BJ (cell line): ENCODE measurements around the gene CTPS1. TPM values are rescaled to one million over a fixed set of nuclear protein-coding genes. Genes with fewer than 3 reads are reported as not detected.

Source experiments
- CTCF ChIA-PET: fragments of 350-600 bp; formaldehyde crosslinking; extraction: SDS; loops from one replicate; lab custom pipeline; 2021; ENCODE audit warnings: antibody characterized with exemption, inconsistent platforms; lab: Yijun Ruan, JAX
- POLR2A ChIA-PET: fragments of 300-600 bp; sonication (Branson Sonifier 250); formaldehyde crosslinking; extraction: SDS; loops from one replicate; lab custom pipeline; 2021; ENCODE audit warnings: antibody characterized with exemption; lab: Charles Lee
- DNase-seq: peaks from one replicate; pipeline ENCODE4 v3.0.0-alpha.2; 2011; ENCODE audit warnings: low read depth
- H3K27me3 ChIP-seq: 2 replicates; pipeline ENCODE4 v1.6.0; 2011; ENCODE audit warnings: low read length; ENCODE audit not compliant: control insufficient read depth, insufficient read depth
- H3K36me3 ChIP-seq: 2 replicates; pipeline ENCODE4 v1.5.1; 2011; ENCODE audit warnings: low read length; ENCODE audit not compliant: control insufficient read depth, insufficient read depth
- H3K4me3 ChIP-seq: 2 replicates; pipeline ENCODE4 v1.5.1; 2011; ENCODE audit warnings: low read depth, mild to moderate bottlenecking, control low read depth, low read length
- polyA plus RNA-seq: library from polyadenylated mRNA; depleted of rRNA; stranded (reverse); fragments of >200 nt; gene quantifications from 2 replicates; pipeline ENCODE4 v1.2.3, GENCODE V29; 2011
- TF ChIP-seq, protein P1 (sequence below): IDR thresholded peaks from 2 replicates; pipeline ENCODE4 v1.5.1; 2011; ENCODE audit warnings: low read depth, mild to moderate bottlenecking, control low read depth, inconsistent platforms, low read length, moderate library complexity; ENCODE audit not compliant: insufficient read depth

The CTPS1 gene
- polyA plus RNA-seq, 1 experiment = 45.1 TPM

DNA sequence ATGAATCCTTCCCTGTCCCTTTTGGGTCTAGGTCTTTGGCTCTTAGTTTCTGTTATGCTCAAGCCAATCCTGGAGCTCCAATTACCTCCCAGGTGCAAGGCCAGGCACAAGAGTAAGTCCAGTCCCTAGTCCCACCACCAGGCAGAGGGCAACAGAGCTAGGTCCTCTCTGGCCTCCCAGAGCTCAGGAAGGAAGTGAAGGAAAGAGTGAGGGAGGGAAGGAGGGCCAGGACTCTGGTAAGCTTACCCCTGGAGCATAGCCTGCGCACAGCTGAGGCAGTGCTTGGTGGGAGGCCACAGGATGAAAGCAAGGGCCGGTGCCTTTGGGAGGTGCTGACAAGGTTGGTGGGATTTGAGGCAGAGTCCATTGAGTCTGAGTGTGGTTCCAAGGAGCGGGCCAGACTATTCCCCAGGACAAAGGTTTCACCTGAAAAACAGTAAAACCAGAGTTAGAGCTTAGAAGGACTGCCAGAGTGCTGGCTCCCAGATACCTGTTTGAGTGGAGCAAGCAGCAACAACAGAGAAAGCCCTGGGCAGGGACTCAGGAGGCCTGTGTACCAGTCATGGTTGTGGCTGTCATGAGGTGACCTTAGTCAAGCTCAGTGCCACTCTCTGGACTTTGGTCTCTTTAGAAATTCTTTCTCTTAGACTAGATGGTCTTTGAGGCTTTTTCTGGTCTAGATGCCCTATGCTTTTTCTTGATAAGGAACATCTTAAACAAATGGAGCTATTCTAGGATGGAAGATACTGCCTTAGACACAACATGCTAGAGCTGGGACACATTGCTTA, 57.8 kb downstream of the CTPS1 start:
- TF ChIP-seq, protein P1, sequence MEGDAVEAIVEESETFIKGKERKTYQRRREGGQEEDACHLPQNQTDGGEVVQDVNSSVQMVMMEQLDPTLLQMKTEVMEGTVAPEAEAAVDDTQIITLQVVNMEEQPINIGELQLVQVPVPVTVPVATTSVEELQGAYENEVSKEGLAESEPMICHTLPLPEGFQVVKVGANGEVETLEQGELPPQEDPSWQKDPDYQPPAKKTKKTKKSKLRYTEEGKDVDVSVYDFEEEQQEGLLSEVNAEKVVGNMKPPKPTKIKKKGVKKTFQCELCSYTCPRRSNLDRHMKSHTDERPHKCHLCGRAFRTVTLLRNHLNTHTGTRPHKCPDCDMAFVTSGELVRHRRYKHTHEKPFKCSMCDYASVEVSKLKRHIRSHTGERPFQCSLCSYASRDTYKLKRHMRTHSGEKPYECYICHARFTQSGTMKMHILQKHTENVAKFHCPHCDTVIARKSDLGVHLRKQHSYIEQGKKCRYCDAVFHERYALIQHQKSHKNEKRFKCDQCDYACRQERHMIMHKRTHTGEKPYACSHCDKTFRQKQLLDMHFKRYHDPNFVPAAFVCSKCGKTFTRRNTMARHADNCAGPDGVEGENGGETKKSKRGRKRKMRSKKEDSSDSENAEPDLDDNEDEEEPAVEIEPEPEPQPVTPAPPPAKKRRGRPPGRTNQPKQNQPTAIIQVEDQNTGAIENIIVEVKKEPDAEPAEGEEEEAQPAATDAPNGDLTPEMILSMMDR = no peak
- H3K27me3 ChIP-seq = no peaks in the 10 kb centered on the region
- DNase-seq = no peak
- H3K36me3 ChIP-seq = peaks cover 8% of the 10 kb centered on the region
- POLR2A ChIA-PET = no interaction called here
- no peak overlapping the region for H3K4me3 ChIP-seq
- CTCF ChIA-PET = interaction anchor here (0.8 to 2.6 kb wide), 2 partner anchors 15 to 380 kb away, joined by 3 to 7 read pairs; partner anchors contain the start of gene SLFNL1

DNA sequence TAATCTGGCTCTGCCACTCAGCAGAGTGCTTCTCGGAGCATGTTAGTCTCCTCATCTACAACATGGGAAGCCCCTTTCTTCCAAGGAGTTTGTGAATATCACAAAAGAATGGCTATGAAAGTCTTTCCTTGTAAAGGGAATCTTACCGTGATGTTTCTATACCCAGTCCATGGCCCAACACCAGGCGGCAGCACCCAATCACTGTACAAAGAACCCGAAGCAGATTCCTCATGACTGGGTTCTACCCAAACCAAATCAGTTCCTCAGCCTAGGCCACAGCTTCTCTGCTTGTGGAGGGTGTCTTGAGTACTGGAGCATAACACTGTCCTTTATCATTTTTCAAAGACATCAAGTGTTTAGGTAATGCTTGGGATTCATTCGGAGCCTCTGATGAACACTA, 58.6 kb downstream of the CTPS1 start:
- CTCF ChIA-PET = interaction anchor here (0.8 to 2.6 kb wide), 2 partner anchors 16 to 380 kb away, joined by 3 to 7 read pairs; partner anchors contain the start of gene SLFNL1
- no peak overlapping the region for H3K4me3 ChIP-seq
- TF ChIP-seq, protein P1 = 0 out of 2 replicates have a peak, but pooled peaks have one; percentile 18
- DNase-seq = no peak
- no peaks in the 10 kb centered on the region for H3K27me3 ChIP-seq
- peaks cover 8% of the 10 kb centered on the region for H3K36me3 ChIP-seq
- POLR2A ChIA-PET = no interaction called here

DNA sequence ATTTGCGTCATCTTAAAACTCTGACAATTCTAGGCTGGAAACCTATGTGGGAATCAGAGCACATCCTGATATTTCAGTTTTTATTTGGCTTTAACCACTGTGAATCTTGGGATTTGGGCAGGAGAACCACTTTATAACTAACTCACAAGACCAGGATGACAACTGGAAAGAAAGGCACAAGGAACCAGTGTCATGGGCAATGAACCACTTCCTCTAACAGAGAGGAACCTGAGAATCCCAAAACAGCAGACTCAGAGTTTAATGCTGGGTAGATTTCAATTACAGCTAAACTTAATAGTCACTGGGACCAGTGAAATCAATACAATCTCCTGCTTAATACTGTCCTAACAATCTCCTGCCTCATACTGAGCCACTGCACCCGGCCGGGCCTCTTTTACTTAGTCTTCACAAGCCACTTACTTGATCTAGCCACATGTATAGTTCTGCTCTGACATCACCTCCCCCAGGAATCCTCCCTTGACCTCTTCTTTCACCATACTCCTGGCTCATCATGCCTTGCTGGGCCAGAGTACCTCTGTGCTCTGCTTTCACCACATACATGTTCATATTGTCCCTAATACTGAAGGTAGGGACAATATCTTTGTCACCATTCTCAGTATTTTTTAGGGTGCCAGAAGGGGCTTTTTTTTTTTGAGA, 62.2 kb downstream of the CTPS1 start:
- POLR2A ChIA-PET = no interaction called here
- no peak for DNase-seq
- no peak overlapping the region for H3K4me3 ChIP-seq
- H3K27me3 ChIP-seq = no peaks in the 10 kb centered on the region
- TF ChIP-seq, protein P1 = no peak
- H3K36me3 ChIP-seq = peaks cover 10% of the 10 kb centered on the region
- CTCF ChIA-PET = no interaction called here

DNA sequence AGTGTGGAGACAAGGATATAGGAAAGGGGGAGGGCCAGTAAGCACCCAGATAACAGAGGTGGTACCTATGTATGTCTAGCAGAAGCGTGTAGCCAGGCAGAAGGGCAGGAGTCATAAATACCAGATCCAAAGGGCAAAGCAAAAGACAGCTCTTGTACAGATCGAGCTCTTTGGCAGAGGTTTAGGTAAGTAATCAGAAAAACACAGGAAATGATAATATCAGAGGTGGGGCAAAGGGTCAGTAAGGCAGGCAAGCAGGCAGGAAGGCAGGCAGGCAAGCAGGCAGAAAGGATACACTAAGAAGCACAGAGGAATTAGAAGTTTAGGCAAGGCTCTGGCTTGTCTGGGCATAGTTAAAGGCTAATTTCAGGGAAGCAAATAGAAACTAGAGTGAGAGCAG, 64.7 kb downstream of the CTPS1 start:
- Histone ChIP-seq H3K36me3 (0 out of 2 replicates have a peak, but pooled peaks cover 5% of the 10 kb centered on the region), H3K4me3 (no peak overlapping the region), H3K27me3 (no peaks in the 10 kb centered on the region)
- TF ChIP-seq, protein P1 = no peak
- no peak for DNase-seq
- CTCF ChIA-PET = interaction anchor here (0.8 to 1.6 kb wide), 5 partner anchors 9 to 238 kb away, joined by 3 to 4 read pairs (median 3); no protein-coding TSS in a partner anchor
- POLR2A ChIA-PET = no interaction called here

DNA sequence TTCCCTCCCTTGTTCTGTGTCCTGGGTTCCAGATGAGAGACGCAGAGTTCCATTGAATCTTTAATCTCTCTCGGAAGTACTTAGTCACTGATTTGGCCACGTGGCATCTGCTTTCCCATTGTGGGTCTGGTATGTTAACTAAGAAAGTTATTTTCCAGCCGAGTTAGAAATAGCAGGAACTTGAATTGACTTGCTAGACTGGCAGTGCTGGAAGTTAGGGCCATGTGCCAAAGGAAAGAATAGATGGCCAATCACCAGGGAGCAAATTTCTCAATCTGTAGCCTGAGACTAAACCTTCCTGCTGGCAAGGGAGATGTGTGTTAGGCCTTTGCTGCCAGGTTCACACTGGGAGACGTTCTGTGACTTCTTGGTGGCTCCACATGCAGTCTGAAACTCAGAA, 66.2 kb downstream of the CTPS1 start:
- Histone ChIP-seq H3K27me3 (no peaks in the 10 kb centered on the region), H3K36me3 (peaks cover 7% of the 10 kb centered on the region; the same call in 1 of the 2 replicates), H3K4me3 (no peak overlapping the region)
- ChIA-PET CTCF (no interaction called here), POLR2A (no interaction called here)
- TF ChIP-seq, protein P1 = no peak
- DNase-seq = no peak
